ENCODE measurements around the gene RDH16. TPM values are rescaled to one million over a fixed set of nuclear protein-coding genes. Genes with fewer than 3 reads are reported as not detected.
A peak's percentile ranks its signal among the peaks of the same experiment; 100 is the strongest.

RDH16 gene
- total RNA-seq, 1 donor, result 0.09 TPM

- no peak within 1 kb of the TSS for H3K4me3 ChIP-seq (ENCODE audit: low read depth, low read length)
- DNase-seq (ENCODE audit: low read depth), result no peak
- TF ChIP-seq, protein P1, sequence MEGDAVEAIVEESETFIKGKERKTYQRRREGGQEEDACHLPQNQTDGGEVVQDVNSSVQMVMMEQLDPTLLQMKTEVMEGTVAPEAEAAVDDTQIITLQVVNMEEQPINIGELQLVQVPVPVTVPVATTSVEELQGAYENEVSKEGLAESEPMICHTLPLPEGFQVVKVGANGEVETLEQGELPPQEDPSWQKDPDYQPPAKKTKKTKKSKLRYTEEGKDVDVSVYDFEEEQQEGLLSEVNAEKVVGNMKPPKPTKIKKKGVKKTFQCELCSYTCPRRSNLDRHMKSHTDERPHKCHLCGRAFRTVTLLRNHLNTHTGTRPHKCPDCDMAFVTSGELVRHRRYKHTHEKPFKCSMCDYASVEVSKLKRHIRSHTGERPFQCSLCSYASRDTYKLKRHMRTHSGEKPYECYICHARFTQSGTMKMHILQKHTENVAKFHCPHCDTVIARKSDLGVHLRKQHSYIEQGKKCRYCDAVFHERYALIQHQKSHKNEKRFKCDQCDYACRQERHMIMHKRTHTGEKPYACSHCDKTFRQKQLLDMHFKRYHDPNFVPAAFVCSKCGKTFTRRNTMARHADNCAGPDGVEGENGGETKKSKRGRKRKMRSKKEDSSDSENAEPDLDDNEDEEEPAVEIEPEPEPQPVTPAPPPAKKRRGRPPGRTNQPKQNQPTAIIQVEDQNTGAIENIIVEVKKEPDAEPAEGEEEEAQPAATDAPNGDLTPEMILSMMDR (IDR thresholded peaks at IDR 0.05; ENCODE audit: insufficient read depth, low read length), result no peak
These were observed 23.4 kb downstream of the RDH16 start, which contains the start of gene SDR9C7 for GRCh38 chr12:56933826-56934625. Gene SDR9C7 (minus strand): TSS chr12:56934408. CDS start chr12:56934261, 147 bp downstream.

DNA sequence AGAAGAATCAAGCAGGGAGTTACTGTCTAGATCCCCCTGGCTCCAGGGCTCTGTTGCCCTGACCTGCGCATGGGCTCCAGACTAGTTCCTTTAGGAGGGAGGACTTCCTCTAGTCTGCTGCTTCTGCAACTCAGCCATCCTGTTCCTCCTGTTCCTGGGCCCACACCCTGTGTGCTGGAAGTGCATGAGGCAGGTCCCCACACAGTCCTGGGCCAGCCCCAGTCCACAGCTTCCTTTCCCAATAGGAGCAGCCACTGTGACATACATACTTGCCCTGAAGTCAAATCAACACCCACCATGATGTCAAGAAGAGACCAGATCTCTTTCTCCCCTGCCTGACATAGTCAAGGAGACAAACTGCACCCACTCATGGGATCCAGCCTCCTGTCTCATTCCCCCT is 24.5 kb downstream of the RDH16 start:
- no peak for DNase-seq (ENCODE audit: low read depth)
- TF ChIP-seq, protein P1 (IDR thresholded peaks at IDR 0.05; ENCODE audit: insufficient read depth, low read length), result no peak
- no peak overlapping the region for H3K4me3 ChIP-seq (ENCODE audit: low read depth, low read length)

DNA sequence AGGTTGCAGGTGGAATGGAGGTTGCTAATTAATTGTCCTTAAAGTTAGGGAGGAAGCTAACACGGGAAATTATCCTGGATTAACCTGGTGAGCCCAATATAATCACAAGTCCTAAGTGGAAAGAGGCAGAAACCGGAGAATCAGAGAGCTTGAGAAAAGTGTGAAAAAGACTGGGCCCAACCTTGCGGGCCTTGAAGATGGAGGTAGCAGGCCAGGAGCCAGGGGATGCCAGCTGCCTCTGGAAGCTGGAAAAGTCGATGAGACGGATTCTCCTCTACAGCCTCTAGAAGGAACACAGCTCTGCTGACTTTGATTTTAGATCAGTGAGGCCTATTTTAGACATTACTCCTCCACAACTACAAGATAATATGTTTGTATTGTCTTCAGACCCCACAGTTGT is 25.3 kb downstream of the RDH16 start:
- no peak overlapping the region for H3K4me3 ChIP-seq (ENCODE audit: low read depth, low read length)
- no peak for DNase-seq (ENCODE audit: low read depth)
- TF ChIP-seq, protein P1 (IDR thresholded peaks at IDR 0.05; ENCODE audit: insufficient read depth, low read length), result no peak

DNA sequence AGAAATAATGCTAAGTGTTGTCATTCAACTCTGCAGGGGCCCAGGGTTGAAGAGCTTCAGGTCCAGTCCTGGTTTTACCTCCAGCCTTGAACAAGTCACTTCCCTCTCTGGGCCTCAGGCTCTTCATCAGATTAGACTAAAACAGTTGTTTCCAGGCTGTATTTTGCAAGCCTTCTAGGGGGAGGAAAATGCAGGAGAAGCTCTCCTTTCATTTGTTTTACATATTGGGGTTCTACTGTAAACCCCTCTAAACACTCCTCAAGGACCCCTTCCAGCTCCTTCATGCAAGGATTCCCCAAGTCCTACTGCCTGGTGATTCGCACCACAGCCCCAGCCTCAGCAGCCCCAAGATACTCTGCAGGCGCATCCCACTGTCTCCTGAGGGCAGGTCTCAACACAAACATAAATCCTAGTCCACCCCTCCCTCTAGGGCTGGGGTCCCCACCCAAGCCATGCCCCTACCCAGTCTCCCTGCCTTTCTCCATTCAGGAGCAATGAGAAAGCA is 25.9 kb downstream of the RDH16 start:
- peak; percentile 72 for DNase-seq (ENCODE audit: low read depth)

DNA sequence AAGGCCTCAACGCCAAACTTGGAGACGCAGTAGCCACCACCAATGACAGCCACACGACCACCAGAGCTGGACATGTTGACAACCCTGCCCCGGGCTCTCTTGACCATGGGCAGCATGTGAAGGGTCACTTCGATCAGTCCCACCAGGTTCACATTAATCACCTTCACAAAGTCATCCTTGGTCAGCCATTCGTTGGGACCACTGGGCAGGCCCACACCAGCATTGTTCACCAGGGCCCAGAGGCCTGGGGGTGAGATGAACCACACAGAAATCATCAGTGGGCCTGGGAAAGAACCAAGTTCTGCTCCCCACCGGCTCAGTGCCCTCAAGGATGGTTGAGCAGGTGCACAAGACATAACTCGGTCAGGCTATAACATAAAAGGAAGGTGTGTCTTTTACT is 27.2 kb downstream of the RDH16 start:
- no peak overlapping the region for H3K4me3 ChIP-seq (ENCODE audit: low read depth, low read length)
- TF ChIP-seq, protein P1 (IDR thresholded peaks at IDR 0.05; ENCODE audit: insufficient read depth, low read length), result no peak
- DNase-seq (ENCODE audit: low read depth), result no peak

More for the DNA sequence above, 25.9 kb downstream of the RDH16 start:
- no peak overlapping the region for H3K4me3 ChIP-seq (ENCODE audit: low read depth, low read length)
- TF ChIP-seq, protein P1 (IDR thresholded peaks at IDR 0.05; ENCODE audit: insufficient read depth, low read length), result no peak

DNA sequence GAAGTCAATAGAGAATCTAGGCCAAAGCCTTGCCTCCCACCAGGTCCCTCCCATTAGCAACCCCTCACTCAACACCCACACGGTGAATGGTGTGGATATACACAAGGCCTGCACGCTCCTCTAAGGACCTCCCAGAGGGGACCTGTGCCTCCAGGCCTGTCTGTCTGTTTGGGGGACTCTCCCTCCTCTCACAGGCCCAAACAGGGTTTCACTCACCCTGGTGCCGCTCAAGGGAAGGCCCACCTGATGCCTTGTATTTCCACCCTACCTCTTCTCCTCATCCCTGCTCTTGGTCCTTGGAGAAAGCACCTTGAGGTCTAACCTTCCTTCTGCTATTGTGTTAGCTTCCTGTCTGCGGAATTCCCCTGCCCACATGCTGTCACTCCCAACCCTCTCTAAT is 27.6 kb downstream of the RDH16 start:
- TF ChIP-seq, protein P1 (IDR thresholded peaks at IDR 0.05; ENCODE audit: insufficient read depth, low read length), result no peak
- H3K4me3 ChIP-seq (ENCODE audit: low read depth, low read length), result no peak overlapping the region
- no peak for DNase-seq (ENCODE audit: low read depth)

Data from fibroblast of the aortic adventitia (primary cell).